GM04503 (cell line): ENCODE results near the gene UMOD.

ENCODE experiments used
- DNase-seq: peaks from one replicate; pipeline ENCODE4 v3.0.0-alpha.2; 2012; ENCODE audit warnings: low read depth

UMOD gene

DNA sequence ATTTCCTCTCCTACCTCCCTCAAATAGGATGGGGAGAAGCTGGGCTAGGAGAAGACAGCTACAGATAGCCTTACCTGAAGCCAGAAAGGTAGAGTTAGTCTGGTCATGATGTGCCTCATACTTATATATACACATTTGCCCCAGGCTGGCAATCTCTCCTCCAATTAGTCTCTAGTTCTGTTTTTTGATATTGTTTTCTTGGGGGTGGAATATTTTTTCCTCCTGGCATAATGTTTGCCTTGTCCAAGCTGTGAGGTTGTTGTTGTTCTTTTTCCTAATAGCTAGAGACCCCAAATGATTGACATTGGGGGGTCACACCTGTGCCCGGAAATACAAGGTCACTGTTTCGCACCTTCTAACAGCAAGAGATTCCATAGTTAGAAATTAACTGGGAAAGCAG, at the start of gene UMOD:
TSS of gene UMOD (minus strand) at position 101 of the 400 bp plus-strand sequence. CDS start 1,978 bp downstream, outside the sequence.
- DNase-seq, result no peak

DNA sequence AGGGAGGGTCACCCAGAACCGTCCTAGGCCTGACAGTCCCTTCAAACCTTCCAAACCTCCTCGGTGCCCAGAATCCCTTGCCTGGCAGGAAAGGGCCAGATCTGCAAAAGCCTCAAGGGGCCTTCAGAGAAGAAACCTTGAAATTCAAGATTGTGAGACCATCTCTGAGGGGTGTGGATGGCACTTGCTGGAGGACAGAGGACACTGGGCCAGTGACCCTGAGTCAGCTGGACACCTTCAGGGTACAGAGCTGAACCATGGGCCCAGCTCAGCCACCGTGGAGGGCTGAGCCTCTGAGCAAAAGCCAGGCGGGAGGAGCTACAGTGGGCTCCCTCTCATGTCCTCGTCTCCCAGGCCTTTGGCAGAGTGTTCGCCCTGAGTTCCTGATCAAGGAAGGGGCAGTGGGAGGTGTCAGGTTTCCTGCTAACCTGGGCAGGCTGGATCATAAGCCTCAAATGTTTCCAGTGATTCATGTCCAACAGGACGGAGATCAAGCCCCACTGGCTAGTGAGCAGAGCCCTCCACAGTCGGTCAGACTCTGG, 49.0 kb upstream of the UMOD start:
- no peak for DNase-seq

DNA sequence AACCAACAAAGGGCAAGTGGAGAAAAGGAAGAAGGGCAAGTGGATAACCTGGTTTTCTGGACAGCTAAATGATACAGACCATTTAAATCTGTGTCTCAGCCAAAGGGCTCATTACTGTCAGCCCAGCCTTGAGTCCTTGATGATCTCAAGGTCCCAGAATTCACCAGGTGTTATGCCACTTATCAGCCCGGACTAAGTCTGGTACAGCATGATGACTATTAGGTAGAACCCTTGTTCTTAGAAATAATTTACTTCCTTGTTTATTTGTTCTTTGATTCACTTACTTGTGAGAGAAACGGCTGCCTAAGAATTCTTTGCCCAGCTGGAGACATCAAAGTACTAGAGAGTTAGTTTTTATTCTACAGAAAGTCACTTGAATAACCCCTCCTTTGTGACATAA, 48.6 kb upstream of the UMOD start:
- DNase-seq, result no peak

DNA sequence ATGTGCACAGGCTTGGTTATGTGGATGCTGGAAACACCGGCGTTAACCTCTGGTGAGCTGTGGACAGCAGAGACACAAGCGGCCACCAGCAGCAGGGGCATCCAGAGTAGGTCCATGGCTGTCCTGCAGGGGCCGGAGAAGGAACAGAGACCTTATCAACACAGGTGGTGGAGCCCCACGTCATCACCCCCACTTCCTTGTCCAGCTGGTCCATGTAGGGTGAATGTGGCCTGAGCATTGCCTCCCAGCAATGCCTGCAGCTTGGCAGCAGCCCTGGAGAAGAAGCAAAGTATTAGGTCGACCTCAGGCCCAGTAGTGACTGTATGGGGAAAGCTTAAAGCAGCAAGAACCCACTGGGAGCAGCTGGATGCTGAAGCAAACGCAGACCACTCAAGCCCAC, 46.7 kb upstream of the UMOD start:
- no peak for DNase-seq

DNA sequence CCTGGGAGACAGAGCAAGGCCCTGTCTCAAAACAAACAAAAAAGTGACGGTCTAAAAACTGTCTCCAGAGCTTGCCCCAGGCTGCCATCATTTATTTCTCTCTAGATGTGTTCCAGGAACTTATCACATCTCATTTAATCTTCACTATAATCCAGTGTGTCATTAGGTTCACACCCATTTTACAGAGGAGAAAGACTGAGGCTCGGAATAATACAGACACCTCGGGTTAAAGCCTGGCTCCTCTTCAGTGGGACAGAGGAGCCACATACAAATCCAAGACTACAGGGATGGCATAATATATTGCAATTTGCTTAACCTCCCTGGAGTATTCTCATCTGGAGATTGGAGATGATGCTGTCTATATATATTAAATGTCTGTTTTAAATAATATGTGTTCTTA, 46.1 kb upstream of the UMOD start:
- no peak for DNase-seq

DNA sequence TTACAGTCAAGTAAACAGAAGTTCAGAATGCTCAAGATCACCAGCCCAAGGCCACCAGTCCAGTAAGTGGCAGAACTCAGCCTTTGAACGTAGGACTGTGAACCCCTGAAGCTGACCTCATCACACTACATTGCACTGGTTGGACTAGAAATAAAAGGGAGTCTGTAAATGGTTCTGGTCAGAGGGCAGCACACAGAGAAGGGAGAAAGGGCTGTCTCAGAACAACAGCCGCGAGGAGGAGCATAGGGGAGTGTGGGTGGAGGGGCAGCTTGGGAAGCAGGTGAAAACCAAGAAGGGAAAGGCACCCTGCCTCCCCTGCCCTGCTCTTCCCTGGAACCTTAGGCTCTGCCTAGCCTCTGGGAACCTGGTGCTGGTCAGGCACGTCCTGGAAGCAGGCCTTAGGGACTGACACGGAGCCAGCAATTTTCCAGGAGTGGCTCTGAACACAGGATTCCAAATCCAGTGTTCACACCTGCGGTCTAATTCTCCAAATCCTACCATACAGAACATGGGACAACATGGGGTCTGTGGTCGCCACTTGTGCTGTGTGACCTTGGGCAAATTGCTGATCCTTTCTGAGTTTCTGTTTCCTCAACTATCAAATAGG, 45.1 kb upstream of the UMOD start:
- DNase-seq, result no peak

DNA sequence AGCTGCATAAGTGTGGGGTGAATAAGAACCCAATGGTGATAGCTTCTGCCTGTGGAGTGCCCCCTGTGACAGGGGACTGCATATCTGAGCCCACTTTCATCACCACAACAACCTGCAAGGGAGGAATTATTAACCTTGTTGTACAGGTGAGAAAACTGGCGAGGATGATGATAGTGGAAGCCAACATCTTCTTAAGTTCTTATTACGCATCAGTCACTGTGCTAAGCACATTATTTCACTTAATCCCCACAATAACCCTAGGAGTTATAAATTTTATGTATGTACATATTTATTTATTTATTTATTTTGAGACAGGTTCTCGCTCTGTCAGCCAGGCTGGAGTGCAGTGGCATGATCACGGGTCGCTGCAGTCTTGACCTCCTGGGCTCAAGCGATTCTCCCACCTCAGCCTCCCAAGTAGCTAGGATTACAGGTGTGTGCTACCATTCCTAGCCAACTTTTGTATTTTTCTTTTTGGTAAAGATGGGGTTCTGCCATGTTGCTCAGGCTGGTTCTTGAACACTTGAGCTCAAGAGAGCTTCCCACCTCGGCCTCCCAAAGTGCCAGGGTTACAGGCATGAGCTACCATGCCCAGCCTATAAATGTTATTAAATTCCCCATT, 44.4 kb upstream of the UMOD start:
- DNase-seq, result no peak

DNA sequence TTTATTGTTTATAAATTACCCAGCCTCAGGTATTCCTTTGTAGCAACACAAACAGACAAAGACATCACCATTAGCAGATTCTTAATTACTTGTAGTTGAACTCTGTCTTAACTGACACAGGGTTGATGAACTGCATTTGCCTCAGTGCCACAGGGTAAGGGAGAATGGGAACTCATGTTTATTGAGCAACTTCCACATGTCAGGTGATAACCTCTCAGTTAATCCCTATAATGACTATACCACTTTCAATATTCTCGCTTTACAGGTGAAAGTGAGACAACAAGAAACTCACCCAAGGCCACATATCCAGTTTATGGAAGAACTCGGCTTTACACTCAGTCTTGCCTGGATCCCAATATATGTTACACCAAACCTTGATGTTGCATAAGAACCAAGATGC, 43.4 kb upstream of the UMOD start:
- no peak for DNase-seq

DNA sequence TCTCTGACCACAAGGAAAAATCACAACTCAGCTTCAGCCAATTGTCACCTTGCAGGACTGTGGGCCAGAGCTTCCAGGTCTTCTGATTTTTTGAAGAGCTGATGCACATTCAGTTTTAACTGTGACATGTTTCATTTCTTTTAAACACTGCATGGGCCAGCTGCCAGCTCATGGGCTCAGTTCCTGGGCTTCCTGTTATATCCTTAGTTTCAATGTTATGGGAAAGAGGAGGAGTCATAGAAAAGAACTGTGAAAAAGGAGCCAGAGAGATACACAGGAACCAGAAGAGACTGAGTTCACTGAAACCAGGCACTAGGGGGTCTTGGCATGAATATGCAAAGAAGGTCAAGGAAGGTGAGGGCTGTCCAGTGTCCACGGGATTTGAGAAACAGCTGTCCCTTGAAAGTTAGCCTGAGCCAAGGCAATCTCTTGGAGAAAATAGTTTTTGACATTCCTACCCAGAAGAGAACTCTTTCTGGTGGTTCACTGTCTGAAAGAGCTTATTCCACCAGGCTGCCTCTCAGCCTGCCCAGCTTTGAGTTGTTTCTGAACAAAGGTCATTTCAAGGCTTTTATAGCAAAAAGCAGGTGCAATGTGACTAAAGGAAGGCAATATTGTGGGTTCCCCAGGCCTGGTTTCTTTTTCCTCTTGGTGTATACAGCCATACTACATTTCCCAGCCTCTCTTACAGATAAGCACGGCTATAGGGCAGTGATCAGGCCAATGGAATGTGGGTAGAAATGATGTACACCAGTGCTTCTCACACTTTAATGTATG, 41.5 kb upstream of the UMOD start:
- no peak for DNase-seq

DNA sequence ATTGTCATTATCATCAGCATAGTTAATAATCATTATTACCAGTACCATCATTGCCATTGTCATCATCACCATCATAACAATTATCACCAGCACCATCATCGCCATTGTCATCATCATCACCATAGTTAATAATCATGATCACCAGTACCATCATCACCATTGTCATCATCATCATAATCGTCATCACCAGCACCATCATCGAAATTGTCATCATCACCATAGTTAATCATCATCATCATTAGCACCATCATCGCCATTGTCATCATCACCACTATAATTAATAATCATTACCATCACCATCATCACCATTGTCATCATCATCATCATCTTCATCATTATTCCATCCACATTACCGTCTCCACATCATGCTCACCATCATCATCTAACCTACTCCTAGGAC, 38.5 kb upstream of the UMOD start:
- DNase-seq, result no peak

DNA sequence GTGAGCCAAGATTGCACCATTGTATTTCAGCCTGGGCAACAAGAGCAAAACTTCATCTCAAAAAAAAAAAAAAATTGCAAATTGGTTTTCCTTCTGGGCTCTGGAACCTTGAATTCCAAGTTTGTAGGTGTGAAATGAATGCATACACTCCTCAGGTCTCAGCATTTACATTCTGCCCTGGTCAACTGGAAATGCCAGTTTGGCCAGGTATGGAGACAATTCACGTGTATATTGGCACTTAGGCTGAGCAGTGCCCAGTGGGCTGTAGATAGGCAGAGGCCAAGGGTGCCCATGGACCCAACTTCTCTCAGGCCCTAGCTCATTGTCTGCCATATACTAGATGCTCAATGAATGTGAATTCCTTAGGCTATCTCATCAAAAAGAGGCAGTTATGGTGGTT, 36.3 kb upstream of the UMOD start:
- DNase-seq, result no peak

DNA sequence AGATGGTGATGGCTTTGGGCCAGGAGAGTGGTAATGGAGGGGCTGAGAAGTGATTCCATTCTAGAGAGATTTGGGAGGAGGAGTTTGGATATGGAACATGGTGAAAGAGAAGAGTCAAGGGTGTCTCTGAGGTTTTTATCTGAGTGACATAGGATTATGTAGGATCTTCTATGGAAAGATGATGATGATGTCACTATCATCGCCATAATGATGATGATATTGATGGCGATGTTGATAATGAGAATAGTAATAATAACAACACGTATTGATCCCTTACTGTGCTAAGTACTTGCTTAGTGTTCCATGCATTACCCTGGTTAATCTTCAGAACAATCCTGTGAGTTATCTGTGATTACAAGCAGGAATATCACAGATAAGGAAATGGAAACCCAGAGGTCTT, 35.5 kb upstream of the UMOD start:
- no peak for DNase-seq

DNA sequence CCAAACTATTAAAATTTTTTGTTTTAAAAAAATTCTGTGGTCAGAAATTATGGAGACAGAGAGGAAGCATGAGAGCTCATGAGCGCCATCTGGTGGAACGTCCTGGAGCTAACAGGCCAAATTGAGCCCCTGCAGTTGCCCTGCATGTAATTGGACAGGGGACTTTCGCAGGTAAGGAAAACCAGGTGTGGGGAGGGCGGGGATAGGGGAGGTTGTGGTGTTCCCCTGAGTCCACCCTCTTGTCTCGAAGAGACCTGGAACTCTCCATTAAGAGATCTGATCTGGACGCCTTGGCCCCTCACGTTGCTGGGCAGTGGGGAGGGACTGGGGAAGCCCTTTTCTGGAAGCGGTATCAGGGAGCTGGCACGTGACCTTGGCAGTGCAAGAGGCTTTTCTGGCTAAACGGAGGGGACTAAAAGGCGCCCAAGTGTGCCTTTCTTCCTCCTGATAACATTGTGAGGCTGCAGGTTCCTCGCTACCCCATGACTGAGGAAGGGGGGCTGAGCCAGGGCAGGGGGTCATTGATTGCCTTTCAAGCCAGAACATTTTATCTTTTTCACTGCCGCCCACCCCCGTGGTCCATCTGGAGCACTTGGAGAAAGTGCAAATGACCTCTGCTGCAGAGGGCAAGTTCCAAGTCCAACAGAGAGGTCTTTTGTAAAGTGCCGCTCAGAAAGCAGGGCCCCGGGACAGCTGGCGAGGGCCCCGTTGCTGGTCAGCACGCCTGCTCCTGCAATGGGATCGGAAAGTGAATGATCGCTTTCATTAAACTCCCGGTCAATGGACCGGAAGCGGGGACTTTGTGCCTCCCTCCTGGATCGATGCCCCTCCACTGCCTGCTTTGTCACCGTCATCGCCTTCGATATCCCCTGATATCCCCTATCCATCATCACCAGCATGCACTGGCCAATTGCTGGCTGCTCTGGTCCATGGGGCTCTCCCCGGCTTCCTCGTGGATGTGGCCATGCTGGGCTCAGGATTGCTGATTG, 33.6 kb upstream of the UMOD start:
- DNase-seq, result no peak

DNA sequence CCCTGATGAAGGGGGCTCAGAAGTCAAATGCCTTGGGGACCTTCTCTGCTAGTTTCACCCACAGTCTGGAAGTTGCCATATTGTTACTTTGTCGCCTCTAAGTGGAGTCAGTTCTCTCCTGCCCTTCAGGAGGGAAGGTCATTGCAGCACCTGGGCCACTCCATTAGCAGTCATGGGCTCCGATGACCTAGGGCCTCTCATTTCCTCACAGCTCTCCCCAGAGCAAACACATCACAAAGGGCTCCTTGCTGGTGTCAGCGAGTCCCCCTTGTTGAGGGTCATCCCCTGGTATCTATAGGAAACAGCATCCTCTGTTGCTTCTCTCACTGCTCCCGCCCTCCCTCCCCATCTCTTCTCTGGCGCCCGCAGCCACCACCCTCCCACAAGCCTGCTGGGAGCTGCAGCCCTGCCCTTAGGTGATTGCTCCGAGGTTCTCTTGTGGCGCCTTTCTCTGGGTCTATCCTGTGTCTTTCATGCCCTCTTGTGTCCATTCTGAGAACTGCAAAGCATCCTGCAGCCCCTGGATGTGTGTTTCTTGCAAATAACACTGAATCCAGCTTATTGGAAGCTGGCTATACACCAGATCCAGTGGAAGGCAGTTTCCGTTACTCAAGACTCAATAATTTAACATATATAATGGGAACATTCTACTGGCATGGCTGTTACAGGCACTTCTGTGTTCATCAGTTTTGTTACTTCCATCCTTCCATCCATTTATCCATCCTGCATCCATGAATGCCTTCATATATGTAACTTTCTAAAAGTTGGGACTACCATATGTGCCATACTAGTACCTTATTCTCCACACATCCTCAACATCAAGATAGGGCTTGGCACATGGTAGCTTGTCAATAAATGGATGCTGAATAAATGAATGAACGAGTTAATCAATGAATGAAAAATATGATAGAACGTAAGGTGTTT, 30.9 kb upstream of the UMOD start:
- DNase-seq, result peak; percentile 13

DNA sequence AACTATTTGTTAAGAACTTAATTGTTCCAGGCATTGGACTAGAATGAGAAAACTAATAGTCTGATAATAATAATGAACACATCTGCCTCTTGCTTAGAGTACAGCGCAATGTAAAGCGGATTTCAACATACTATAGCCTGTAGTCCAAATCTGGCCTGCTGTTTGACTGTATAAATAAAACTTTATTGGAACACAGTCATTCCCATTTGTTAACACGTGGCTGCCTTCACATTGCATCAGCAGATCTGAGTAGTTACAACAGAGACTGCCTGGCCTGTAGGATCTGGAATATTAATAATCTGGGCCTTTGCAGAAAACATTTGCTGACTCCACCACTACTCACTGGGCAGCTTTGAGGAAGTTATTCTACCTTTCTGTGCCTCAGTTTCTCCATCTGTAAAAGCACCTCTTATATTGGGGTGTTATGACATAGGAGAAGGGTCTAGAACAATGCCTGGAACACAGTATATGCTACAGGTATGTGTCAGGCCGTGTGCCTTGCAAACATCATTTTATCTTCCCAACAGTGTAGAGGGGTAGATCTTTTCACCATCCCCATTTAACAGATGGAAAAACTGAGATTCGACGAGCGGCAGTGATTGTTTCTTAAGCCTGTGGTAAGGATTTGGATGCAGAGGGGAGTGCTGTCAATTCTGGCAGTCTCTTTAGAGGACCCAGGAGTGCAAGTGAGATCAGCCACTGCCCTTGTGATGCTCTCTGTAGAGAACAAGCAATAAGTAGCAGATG, 29.9 kb upstream of the UMOD start:
- no peak for DNase-seq

DNA sequence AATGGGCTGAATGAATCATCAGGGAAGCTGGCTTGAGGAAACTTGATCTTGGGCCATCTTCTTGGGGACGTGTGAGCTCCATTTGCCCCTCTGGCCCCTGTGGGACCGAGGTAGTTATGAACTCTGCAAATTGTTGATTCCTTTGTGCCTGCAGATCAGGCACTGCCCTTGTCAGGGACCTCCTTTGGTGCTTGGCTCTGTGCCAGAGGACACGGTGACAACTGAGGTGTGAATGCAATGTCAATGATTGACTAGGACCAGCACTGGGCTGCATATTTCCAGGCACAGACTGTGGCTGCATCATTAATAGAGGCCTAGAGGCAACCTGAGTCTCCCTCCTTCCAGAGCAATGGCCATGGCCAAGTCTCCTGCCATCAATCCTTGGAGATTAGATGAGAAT, 28.3 kb upstream of the UMOD start:
- DNase-seq, result no peak

DNA sequence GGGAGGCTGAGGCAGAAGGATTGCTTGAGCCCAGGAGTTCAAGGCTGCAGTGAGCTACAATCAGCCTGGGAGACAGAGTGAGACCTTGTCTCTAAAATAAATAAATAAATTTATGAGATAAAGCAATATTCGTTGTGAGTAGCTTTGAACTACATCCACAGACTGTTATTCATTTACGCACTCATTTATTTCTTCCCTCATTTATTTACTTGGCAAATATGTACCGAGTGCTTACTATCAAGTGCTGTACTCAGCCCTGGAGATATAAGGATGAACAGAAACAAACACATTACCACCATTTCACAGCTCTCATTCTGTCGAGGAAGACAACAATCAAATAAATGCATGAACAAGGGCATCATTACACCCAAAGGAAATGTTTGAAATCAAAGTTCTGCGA, 24.7 kb upstream of the UMOD start:
- DNase-seq, result no peak

DNA sequence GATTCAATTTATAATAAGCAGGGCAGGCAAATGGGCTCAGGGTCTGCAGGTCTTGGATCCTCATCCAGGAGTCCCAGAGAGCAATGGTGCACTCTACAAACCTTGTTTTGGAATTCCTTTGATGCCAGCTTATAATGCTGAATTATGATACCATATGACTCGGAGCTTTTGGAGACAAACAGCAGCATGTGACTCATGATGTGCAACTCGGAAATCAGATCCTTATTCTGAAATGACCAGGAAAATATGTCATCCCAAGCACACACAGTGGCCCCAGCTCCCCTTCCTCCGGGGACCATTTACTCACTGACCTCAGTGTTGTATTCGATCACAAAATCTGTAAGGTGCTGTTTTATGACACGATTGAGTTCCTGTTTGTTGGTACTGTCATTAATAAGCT, 20.2 kb upstream of the UMOD start:
- no peak for DNase-seq

DNA sequence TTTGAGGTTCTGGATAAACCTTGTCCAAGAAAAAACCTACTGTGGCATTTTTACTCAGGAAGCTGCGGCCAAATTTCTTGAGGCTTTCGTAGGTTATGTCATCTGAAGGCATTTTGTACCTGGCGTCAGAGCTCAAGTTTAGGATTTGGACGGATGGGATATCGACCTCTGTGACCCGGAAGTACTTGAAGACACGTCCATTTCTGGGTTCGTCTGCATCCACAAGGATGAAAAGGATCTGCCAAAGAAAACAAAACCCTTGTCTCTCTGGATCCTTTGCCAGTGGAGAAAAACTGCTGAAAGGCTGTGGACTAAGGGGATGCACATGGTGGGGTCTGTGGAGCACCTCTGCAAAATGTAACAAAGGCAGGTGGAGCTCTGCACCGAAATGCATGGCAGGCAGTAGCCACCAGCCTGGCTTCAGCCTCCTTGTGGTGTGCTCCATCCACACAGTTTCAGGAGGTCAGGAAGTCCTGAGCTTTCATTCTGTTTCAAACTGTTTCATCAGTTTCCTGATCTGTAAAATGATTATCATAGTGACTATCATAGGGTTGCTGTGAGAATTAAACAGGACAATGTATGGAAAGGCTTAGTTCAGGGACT, 17.0 kb upstream of the UMOD start:
- no peak for DNase-seq

DNA sequence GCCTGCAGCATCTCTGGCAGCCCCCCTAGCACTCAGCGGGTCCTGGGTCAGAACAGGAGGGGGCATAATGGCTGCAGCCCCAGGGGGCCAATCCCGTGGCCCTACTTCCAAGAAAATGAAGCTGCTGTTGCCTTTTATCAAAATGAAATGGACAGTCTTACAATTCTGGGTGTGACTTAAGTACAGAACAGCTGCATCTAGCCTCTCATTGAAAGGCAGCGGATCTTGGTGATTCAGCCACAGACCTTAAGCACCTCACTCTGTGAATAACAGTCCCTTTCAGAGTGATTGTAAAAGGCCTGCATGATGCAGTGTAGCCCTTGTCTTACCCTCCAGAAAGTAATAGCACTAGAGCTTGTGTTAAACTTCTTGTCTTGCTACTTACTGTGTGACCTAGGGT, 11.5 kb upstream of the UMOD start:
- DNase-seq, result no peak
